ENCODE data around the gene PLXDC2.

The PLXDC2 gene

DNA sequence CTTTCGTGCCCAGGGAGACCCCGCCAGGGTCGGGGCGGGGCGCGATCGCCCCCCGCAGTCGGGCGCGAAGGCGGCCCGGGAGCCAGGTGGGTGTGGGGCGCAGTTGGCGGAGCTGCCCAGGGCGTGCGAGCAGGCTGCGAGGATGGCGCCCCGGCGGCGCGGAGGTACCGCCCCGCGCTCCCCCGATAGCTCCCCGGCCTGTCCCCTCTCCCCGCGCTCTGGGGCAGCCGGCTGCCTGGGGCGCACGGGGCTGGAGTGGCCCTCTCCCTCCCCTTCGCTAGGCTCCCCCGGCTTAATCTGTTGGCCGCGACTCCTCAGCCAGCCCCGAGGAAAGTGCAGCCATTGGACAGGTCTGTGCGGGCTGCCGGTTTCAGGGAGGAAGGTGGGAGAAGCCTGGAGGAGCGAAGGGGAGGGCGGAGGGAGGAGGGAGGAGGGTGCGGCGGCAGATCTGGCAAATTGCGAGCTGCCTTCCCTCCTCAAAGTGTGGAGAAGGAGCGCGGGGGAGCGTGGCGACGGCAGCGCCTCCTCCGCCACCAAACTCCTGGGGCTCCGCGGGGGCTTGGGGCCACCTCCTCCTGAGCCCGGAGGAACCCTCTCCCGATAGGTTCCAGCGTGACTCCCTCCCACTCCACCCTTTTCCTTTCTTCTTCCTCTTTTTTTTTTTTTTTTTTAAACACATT is 361 bp upstream of the PLXDC2 start:
- DNase-seq (ENCODE audit: low spot score): peak; percentile 79

DNA sequence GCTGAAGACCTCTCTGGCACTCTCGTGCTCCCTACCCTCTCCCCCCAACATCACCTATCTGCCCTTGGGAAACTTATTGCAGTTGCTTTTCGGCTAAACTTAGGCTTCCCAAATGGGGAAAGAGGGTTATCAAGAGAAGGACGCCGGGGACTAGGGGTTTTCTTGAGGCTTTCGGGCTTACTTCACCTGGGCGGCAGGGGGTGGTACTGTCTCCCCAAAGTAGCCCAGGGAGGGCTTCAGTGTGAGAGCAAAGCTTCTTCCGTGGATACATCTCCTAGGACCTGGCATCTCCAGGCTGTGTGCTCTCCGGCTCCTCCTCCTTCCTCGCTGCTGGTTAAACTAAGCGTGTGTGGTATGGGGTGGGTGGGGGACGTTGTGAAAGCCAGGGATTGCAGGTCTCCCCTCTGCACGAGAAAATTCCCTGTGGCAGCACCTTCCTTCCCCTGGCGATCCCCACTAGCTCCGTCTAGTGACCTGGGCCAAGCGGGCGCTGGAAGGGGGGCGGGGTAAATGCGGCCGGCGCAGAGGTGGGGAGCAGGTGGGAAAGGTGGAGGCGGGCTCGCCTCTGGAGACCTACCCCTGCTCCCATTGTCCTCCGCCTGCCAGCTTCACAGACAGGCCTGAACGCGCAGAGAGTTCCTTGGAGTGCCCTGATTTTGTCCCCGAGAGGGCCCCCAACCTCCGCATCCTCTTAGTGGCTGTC is 1.1 kb downstream of the PLXDC2 start:
- DNase-seq (ENCODE audit: low spot score): peak; percentile 40

DNA sequence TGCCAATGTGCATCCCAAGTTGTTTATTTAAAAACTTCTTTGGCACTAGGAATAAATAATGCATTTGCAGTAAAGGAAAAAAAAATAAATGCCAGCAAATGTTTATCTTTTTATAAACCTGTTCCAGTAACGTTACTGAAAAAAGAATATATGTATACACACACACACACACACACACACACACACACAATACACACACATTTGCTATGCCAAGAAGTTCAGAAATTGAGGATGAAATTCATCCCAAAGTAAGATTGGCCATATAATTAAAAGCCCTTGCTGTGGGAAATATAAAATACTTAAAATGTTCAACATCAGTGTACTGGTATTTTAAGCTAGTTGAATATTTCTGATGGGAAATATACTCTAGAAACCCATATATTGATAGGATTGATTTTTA is 2.6 kb downstream of the PLXDC2 start:
- DNase-seq (ENCODE audit: low spot score): no peak

DNA sequence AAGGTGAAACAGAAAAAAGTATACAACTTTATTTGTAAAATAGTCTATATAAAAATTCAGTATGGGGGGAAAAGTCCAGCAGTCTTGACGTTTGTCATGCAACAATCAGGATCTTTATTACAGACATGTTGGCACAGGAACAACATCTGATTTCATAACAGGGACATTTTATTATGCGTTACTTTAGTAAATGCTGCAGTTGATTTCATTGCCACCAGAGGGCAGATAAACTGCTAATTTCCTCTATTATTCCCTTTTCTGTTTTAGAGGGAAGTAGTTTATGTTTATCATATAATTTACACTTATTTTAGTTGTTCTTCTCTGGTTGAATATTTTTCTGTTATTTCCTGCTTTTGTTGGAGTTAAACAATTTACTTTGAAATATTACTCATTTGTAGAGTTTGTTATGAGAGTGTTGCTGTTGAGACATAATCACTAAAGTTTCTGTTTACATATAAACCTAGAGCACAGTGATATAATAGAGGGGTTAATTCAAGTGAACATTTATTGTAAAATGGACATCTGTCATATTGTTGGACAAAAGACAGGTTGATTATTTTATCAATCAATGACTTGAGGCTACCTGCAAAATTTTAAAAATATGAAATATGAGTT is 3.3 kb downstream of the PLXDC2 start:
- DNase-seq (ENCODE audit: low spot score): peak; percentile 55

DNA sequence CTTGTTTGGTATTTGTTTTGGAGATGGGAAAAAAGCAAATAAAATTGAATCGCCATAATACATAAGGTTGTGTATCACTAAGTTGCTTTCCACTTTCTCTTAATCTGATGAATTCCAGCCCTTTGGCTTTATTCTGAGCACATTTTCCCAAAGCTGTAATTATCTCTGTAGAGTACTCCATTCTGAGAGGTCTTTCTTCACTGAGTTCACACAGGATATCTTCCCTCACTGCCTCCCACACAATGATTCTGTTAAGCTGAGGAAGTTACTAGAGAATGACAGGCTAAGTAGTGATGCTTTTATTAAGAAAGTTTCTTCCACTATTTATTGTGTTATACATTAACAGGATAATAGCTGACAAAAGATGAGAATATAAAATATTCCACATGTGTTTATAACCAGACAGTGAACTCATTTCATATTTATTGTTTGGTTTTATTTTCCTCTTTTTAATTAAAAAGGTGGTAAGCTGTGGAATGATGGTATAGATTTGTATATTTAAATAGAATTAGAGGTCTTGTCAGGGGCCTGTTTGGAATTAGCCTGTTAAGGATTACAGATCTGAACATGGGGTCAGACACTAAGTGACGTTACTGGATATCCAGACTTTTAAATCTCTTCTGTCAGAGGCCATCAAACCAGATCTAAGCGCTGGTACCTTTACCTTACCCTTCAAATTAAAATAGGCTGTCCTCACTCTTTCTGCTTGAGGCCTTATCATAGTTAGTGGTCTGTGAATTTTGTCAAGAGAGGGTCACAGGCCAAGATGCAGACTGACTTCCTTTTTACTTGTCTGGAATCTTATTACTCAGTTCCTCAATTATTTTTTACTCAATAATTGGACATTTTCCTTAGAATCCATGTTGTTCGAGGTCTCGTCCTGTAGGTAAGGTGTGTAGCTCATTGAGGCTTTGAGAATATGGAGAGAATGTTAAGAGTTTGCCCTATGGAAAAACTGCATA is 8.4 kb downstream of the PLXDC2 start:
- no peak for DNase-seq (ENCODE audit: low spot score)

GRCh38 chr10:19825700-19826099 is 9.5 kb downstream of the PLXDC2 start:
- no peak for DNase-seq (ENCODE audit: low spot score)

GRCh38 chr10:19826712-19827111 is 10.5 kb downstream of the PLXDC2 start:
- no peak for DNase-seq (ENCODE audit: low spot score)

DNA sequence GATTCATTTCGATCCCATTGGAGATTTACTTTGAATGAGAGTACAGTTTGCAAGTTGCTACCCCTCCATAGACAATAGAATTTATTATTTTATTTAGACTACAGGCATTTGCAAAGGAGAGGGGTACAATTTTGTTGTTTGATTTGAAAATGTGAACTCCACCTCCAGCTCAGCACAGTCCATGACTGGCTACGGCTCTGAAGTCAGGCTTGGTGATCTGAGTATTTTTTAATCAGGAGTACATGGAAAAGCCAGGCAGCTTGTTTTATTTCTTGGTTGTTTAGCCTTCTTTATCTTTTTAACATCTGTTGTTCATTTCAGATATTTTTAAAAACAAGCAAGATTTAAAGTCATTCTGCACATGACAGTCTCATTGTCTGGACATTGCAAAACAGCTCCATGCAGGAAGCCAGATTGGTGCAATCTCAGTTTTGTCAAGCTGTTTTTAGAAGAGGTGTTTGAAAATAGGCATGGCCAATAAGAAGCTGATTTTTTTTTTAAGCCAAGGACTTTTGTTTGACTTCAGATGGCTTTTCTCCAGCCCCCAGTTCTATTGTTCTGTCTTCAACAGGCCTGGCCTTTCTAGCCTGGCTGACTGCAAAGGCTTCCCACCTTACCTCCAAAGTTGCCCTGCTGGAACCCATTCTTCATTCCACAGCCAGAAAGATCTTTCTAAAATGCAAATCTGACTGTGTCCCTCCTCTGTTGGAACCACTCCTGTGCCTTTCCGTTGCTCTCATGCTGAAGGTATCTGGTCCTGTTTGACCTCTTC is 12.2 kb downstream of the PLXDC2 start:
- no peak for DNase-seq (ENCODE audit: low spot score)

DNA sequence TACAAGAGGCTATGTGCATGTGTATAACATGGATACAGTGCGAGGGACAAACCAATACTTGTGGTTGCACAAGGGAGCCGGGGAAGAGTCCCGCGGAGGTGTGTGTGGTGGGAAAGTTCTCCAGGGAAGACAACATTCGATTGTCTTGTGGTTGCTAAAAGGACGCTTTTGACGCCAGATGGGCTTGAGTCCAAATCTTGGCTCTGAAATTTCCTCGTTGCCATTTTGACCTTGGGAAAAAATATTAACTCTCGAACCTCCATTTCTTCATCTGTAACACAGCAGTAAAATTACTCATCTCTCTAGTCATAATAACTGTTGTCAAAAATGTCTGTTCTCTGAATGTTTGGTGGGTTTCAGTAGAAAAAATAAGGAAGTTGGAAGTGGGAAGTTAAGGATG is 16.5 kb downstream of the PLXDC2 start:
- peak; percentile 60 for DNase-seq (ENCODE audit: low spot score)

GRCh38 chr10:19833170-19833824 is 17.1 kb downstream of the PLXDC2 start:
- peak; percentile 68 for DNase-seq (ENCODE audit: low spot score)

- DNase-seq (ENCODE audit: low spot score): no peak
These were observed 19.7 kb downstream of the PLXDC2 start for GRCh38 chr10:19835952-19836351.

DNA sequence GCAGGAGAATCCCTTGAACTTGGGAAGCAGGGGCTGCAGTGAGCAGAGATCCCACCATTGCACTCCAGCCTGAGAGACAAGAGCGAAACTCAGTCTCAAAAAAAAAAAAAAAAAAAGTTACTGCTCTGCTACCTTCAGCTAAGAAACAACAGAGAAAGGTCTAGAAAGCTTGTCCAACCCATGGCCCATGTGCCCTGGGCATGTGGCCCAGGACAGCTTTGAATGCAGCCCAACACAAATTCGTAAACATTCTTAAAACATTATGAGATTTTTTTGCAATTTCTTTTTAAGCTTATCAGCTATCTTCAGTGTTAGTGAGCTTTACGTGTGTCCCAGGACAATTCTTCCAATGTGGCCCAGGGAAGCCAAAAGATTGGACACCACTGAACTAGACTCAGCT is 22.9 kb downstream of the PLXDC2 start:
- no peak for DNase-seq (ENCODE audit: low spot score)

DNA sequence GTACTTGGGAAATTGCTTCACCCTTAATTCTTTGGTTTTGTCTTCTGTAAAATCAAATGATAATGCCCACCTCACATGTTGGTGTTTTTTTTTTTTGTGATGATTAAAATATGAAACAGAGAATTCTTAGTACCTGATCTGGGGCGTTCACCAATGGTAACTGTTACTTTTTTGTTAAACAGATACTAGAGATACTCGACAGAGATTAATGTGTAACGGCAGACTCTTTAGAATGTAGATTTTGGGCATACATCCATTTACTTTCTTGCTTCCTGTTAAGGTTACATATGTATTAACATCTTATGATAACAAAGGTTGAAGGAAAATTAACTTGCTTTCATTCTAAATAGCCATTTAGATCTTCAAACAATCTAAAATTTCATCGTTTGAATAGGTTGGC is 23.3 kb downstream of the PLXDC2 start:
- DNase-seq (ENCODE audit: low spot score): no peak

DNA sequence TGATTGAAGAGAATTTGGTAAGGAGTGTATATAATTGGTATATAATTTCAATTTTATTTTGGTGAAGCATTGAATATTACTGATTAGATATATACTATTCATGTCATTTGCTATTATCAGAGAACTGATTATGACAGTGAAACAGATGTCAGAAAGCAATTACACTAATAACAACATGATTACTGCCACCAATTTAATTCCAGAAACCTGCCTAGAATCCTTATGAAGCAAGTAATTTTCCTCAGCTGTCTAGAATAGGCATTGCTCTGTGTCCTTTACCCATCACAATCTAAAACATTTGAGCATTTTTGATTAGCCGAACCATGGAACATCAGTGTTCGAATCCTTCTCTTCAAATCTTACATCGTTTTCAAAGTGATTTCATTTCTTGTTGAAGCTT is 24.5 kb downstream of the PLXDC2 start:
- no peak for DNase-seq (ENCODE audit: low spot score)

DNA sequence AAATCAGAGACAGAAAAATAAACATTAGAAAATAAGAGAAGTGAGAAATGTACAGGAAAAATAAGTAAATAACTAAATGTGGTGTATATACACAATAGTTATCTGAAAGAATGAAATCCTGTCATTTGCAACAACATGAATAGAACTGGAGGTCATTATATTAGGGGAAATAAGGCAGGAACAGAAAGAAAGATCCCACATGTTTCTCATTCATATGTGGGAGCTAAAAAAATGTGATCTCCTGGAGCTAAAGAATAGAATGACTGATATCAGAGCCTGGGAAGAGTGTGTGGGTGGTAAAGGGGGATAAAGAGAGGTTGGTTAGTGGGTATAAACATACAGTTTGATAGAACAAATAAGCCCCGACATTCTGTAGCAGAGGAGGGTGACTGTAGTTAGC is 27.3 kb downstream of the PLXDC2 start:
- no peak for DNase-seq (ENCODE audit: low spot score)

DNA sequence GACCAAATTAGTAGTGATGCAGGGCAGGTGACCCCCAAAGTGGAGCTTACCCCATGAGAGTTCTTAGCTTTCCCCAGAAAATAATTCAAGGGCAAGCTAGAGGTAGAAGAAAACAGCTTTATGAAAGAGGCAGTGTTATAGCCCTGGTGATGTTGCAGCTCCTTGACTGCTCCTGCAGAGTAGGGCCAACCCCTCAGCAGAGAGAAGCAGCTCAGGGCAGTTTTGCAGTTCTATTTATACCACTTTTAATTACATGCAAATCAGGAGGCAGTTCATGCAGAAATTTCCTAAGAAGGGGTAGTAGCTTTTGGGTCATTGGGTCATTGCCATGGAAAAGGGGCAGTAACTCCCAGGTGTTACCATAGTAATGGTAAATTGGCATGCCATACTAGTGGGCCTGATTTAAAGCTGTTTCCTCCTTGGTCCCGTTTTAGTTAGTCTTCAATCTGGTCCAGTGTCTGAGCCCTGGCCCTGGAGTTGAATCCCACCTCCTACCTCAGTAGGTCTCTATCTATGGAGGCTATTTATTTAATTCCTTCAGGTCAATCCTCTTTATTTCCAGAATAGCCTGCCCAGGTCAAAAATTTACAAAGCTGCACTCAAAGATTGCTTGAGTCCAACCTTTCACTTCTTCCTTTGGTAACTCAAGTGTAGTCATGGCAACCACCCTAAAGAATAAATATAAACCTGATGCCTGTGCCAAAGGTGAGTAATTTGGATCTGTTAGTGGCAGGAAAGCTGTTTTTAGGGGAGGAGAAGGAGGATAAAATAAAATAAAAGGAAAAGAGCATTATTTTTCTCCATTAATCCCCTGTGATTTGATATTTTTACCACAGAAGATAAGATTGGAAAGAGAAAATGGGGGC is 29.5 kb downstream of the PLXDC2 start:
- peak; percentile 37 for DNase-seq (ENCODE audit: low spot score)

- DNase-seq (ENCODE audit: low spot score): peak; percentile 82
These were observed 31.1 kb downstream of the PLXDC2 start for GRCh38 chr10:19847321-19847720.

DNA sequence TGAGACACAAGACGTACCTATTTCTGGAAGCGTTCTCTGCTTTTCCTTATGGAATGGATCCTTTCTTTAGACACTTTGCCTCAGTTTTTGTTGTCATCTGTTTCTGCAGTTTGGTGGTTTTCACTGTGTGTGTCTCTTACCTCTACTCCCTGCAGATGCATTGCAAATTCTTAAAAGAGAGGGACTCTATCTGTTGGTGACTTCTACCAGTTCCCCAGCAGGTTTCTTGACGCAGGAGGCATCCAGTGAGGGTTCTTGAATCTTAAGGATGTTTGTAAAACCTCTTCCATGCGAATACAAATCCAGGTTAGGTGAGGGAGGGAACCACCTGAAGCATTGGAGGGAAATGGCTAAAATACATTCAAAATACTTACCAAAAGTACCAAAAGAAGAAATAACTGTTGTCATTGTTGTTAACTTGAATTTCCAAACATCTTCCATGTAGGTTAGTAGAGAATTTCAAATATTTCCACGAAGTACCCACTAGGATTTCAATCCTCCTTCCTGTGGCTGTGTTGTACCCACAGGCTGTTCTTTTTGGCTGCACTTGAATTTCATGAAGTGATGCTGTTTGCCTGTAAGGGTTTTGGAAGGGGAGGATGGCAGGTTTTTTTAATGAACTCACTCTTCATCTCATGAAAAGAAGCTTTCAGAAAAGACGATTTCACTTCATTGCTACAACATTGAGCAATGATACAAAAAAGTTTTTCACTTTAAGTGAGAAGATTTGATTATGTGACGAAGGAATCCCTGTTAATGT is 32.2 kb downstream of the PLXDC2 start:
- DNase-seq (ENCODE audit: low spot score): no peak

GRCh38 chr10:19853831-19854230 is 37.6 kb downstream of the PLXDC2 start:
- DNase-seq (ENCODE audit: low spot score): peak; percentile 41

All from kidney tubule cell (primary cell).